ENCODE data around the gene ZMYND10. TPM values are rescaled to one million over a fixed set of nuclear protein-coding genes. Genes with fewer than 3 reads are reported as not detected.

ZMYND10 gene
- polyA plus RNA-seq, 1 experiment: 0.87 TPM

DNA sequence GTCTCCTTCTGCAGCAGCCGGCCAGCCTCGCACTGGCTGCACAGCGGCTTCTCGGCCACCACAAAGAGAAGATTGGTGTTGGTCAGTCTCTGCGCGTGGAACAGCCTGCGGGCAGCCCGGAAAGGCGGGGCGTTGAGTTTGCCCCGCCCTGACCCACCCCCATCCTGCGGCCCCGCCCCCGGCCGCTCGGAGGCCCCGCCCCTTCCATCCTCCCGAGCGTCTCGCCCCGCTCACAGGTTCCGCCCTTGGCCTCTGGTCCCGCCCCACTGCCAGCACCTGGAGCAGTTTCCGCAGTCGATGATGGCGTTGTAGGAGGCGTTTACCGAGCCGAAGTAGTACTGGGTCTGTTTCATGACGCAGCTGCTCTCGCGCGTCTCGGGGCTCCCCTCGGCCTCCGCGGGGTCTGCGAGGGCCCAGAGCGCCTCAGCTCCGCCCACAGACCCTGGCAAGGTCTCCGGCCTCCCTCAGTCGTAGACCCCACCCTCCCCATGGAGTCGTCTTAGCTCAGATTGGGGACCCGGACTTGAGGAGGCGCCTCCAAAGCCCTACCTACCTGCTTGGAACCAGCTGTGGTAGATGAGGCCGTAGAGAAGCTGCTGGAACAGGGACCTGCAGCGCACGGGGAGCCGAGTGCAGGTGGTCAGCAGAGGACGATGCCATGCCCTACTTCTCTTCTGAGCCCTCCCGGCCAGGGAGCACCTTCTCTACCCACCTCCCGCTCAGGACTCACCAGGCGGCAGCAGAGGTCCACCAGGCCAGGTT is 19.7 kb upstream of the ZMYND10 start:
- H3K27ac ChIP-seq (ENCODE audit: low read depth, low read length): no peak overlapping the region
- peak; percentile 20 for DNase-seq (ENCODE audit: low read depth, low spot score)
- peak overlapping the region; percentile 60 for H3K4me3 ChIP-seq (ENCODE audit: low read depth, low read length)
- TF ChIP-seq, protein P1, sequence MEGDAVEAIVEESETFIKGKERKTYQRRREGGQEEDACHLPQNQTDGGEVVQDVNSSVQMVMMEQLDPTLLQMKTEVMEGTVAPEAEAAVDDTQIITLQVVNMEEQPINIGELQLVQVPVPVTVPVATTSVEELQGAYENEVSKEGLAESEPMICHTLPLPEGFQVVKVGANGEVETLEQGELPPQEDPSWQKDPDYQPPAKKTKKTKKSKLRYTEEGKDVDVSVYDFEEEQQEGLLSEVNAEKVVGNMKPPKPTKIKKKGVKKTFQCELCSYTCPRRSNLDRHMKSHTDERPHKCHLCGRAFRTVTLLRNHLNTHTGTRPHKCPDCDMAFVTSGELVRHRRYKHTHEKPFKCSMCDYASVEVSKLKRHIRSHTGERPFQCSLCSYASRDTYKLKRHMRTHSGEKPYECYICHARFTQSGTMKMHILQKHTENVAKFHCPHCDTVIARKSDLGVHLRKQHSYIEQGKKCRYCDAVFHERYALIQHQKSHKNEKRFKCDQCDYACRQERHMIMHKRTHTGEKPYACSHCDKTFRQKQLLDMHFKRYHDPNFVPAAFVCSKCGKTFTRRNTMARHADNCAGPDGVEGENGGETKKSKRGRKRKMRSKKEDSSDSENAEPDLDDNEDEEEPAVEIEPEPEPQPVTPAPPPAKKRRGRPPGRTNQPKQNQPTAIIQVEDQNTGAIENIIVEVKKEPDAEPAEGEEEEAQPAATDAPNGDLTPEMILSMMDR (IDR thresholded peaks at IDR 0.05; ENCODE audit: low read depth, low read length): no peak
- H3K27me3 ChIP-seq (ENCODE audit: control insufficient read depth, insufficient read depth, low read length): peaks cover 18% of the 10 kb centered on the region
- CTCF ChIA-PET: interaction anchor here (0.7 to 1.6 kb wide), 3 partner anchors 177 to 185 kb away, joined by 4 to 7 read pairs (median 5); no protein-coding TSS in a partner anchor
- POLR2A ChIA-PET: interaction anchor here (1.1 kb wide), 1 partner anchor 28 kb away, joined by 4 read pairs; no protein-coding TSS in a partner anchor
- H3K9me3 ChIP-seq (ENCODE audit: control insufficient read depth, insufficient read depth, low read length): peaks cover 3% of the 10 kb centered on the region; the same call in 1 of the 2 replicates

DNA sequence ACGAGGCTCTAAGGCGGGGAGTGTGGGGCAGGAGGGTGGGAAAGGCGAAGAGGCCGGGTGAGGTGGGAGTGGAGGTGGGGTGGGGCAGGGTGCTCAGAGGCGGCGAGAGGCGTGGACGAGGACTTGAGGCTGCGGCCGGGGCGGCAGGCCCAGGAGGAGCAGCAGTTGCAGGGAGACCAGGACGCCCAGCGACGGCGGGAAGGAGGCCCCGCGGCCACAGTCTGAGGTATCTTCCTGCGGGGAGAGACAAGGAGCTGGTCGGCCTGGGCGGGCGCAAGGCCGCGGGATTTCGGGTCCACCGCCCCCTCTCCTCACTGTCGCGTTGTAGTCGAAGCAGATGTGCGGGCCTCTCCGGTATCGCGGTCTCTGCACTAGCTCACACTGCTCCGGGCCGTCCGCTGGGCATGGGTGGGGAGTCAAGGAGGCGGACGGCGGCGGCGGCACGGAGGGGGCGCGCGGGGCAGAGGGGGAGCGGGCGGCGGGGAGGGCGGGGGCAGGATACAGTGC is 19.1 kb upstream of the ZMYND10 start:
- no peak overlapping the region for H3K27ac ChIP-seq (ENCODE audit: low read depth, low read length)
- H3K27me3 ChIP-seq (ENCODE audit: control insufficient read depth, insufficient read depth, low read length): peaks cover 15% of the 10 kb centered on the region
- H3K4me3 ChIP-seq (ENCODE audit: low read depth, low read length): peak overlapping the region; percentile 60
- CTCF ChIA-PET: interaction anchor here (0.7 to 1.6 kb wide), 2 partner anchors 178 to 183 kb away, joined by 5 to 7 read pairs; no protein-coding TSS in a partner anchor
- peaks cover 3% of the 10 kb centered on the region; the same call in 1 of the 2 replicates for H3K9me3 ChIP-seq (ENCODE audit: control insufficient read depth, insufficient read depth, low read length)
- TF ChIP-seq, protein P1 (IDR thresholded peaks at IDR 0.05; ENCODE audit: low read depth, low read length): no peak
- POLR2A ChIA-PET: interaction anchor here (1.1 kb wide), 1 partner anchor 28 kb away, joined by 4 read pairs; no protein-coding TSS in a partner anchor
- DNase-seq (ENCODE audit: low read depth, low spot score): no peak

- CTCF ChIA-PET: interaction anchor here (0.6 kb wide), 1 partner anchor 256 kb away, joined by 3 read pairs; no protein-coding TSS in a partner anchor
- no peak for DNase-seq (ENCODE audit: low read depth, low spot score)
- H3K27me3 ChIP-seq (ENCODE audit: control insufficient read depth, insufficient read depth, low read length): no peaks in the 10 kb centered on the region
- POLR2A ChIA-PET: interaction anchor here (1.4 kb wide), 1 partner anchor 9 kb away, joined by 5 read pairs; the partner anchor contains the start of genes CYB561D2 and NPRL2
- peaks cover 6% of the 10 kb centered on the region; the same call in 1 of the 2 replicates for H3K9me3 ChIP-seq (ENCODE audit: control insufficient read depth, insufficient read depth, low read length)
- H3K4me3 ChIP-seq (ENCODE audit: low read depth, low read length): peak overlapping the region; percentile 35
- TF ChIP-seq, protein P1 (IDR thresholded peaks at IDR 0.05; ENCODE audit: low read depth, low read length): no peak
- H3K27ac ChIP-seq (ENCODE audit: low read depth, low read length): no peak overlapping the region
Observed at GRCh38 chr3:50359760-50360110, 14.2 kb upstream of the ZMYND10 start.

GRCh38 chr3:50358911-50359759 is 13.6 kb upstream of the ZMYND10 start, which contains the start of gene TMEM115:
Gene TMEM115, minus strand, starts transcription at chr3:50359521. Its CDS starts 458 bp downstream, at chr3:50359063.
- DNase-seq (ENCODE audit: low read depth, low spot score): peak; percentile 96
- peak within 1 kb of the TSS; percentile 57 for H3K27ac ChIP-seq (ENCODE audit: low read depth, low read length)
- H3K27me3 ChIP-seq (ENCODE audit: control insufficient read depth, insufficient read depth, low read length): no peaks in the 10 kb centered on the region
- ChIA-PET POLR2A (interaction anchor here (0.5 to 1.4 kb wide), 2 partner anchors 9 to 12 kb away, joined by 5 read pairs; partner anchors contain the start of genes CYB561D2 and NPRL2), CTCF (no interaction called here)
- TF ChIP-seq, protein P1 (IDR thresholded peaks at IDR 0.05; ENCODE audit: low read depth, low read length): no peak
- H3K4me3 ChIP-seq (ENCODE audit: low read depth, low read length): peak within 1 kb of the TSS; percentile 99
- peaks cover 6% of the 10 kb centered on the region; the same call in 1 of the 2 replicates for H3K9me3 ChIP-seq (ENCODE audit: control insufficient read depth, insufficient read depth, low read length)
